ENCODE results near the gene TPRN.

The TPRN gene

GRCh38 chr9:137232510-137232909 is 32.0 kb upstream of the TPRN start:
- no peak overlapping the region for H3K4me3 ChIP-seq (ENCODE audit: low read length)
- H3K36me3 ChIP-seq (ENCODE audit: insufficient read depth, low read length), result no peaks in the 10 kb centered on the region
- peaks cover 10% of the 10 kb centered on the region for H3K4me1 ChIP-seq (ENCODE audit: insufficient read depth, low read length)
- no peaks in the 10 kb centered on the region for H3K9me3 ChIP-seq (ENCODE audit: low read length)
- peaks cover 3% of the 10 kb centered on the region for H3K27me3 ChIP-seq (ENCODE audit: insufficient read depth, low read length)
- no peak overlapping the region for H2AFZ ChIP-seq (ENCODE audit: low read depth, low read length)

GRCh38 chr9:137232101-137232500 is 31.6 kb upstream of the TPRN start:
- peaks cover 3% of the 10 kb centered on the region for H3K27me3 ChIP-seq (ENCODE audit: insufficient read depth, low read length)
- H3K9me3 ChIP-seq (ENCODE audit: low read length), result no peaks in the 10 kb centered on the region
- H2AFZ ChIP-seq (ENCODE audit: low read depth, low read length), result no peak overlapping the region
- H3K4me3 ChIP-seq (ENCODE audit: low read length), result no peak overlapping the region
- peaks cover 8% of the 10 kb centered on the region for H3K4me1 ChIP-seq (ENCODE audit: insufficient read depth, low read length)
- no peaks in the 10 kb centered on the region for H3K36me3 ChIP-seq (ENCODE audit: insufficient read depth, low read length)

- Histone ChIP-seq H3K36me3 (ENCODE audit: insufficient read depth, low read length) (no peaks in the 10 kb centered on the region), H3K27me3 (ENCODE audit: insufficient read depth, low read length) (peaks cover 3% of the 10 kb centered on the region), H3K9me3 (ENCODE audit: low read length) (no peaks in the 10 kb centered on the region), H3K4me1 (ENCODE audit: insufficient read depth, low read length) (peaks cover 2% of the 10 kb centered on the region), H3K4me3 (ENCODE audit: low read length) (no peak overlapping the region), H2AFZ (ENCODE audit: low read depth, low read length) (no peak overlapping the region)
These were observed 31.0 kb upstream of the TPRN start for GRCh38 chr9:137231372-137232039.

DNA sequence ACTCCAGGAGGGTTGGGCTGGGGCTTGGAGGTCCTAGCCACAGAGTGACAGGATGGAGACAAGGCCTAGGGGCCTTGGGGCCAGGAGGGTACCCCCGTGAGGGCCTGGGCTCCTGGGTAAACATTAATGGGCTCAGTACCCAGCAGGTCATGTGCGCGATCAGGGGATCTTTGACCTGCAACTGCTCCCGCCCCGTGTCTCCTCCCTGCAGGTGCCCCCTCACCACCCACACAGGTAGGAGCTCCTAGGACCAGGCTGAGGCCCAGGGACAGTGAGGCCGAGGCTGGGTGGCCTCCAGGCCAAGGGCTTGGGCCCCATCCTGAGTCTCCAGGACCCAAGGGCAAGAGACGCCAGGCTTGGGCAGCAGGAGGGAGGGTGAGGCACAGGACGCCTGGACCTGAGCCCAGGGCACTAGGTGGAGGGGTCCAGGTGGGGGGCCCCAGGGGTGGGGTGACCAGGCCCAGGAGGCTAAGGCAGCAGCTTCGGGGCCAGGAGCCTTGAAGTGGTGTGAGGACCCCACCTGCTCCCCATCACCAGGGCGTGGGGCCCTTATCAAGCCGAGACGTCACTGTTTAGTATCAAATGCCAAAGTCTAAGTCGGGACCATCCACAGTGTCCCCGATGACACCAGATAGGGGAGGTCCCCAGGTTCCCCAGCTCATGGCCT is 30.3 kb upstream of the TPRN start, which contains the start of gene SLC34A3:
Gene SLC34A3, plus strand, starts transcription at position 197 of the 667 bp plus-strand sequence. CDS start 802 bp downstream, outside the sequence.
- Histone ChIP-seq H3K36me3 (ENCODE audit: insufficient read depth, low read length) (no peaks in the 10 kb centered on the region), H3K4me3 (ENCODE audit: low read length) (no peak within 1 kb of the TSS), H3K27me3 (ENCODE audit: insufficient read depth, low read length) (peaks cover 3% of the 10 kb centered on the region), H2AFZ (ENCODE audit: low read depth, low read length) (no peak within 1 kb of the TSS), H3K4me1 (ENCODE audit: insufficient read depth, low read length) (peaks cover 6% of the 10 kb centered on the region), H3K9me3 (ENCODE audit: low read length) (no peaks in the 10 kb centered on the region)

GRCh38 chr9:137229903-137230704 is 29.6 kb upstream of the TPRN start:
- Histone ChIP-seq H3K27me3 (ENCODE audit: insufficient read depth, low read length) (peaks cover 3% of the 10 kb centered on the region), H3K4me3 (ENCODE audit: low read length) (no peak overlapping the region), H3K36me3 (ENCODE audit: insufficient read depth, low read length) (no peaks in the 10 kb centered on the region), H3K9me3 (ENCODE audit: low read length) (no peaks in the 10 kb centered on the region), H2AFZ (ENCODE audit: low read depth, low read length) (no peak overlapping the region), H3K4me1 (ENCODE audit: insufficient read depth, low read length) (peaks cover 6% of the 10 kb centered on the region)

GRCh38 chr9:137228968-137229896 is 28.7 kb upstream of the TPRN start:
- H3K27me3 ChIP-seq (ENCODE audit: insufficient read depth, low read length), result peaks cover 3% of the 10 kb centered on the region
- H3K4me3 ChIP-seq (ENCODE audit: low read length), result no peak overlapping the region
- H3K9me3 ChIP-seq (ENCODE audit: low read length), result no peaks in the 10 kb centered on the region
- no peaks in the 10 kb centered on the region for H3K36me3 ChIP-seq (ENCODE audit: insufficient read depth, low read length)
- H3K4me1 ChIP-seq (ENCODE audit: insufficient read depth, low read length), result peaks cover 5% of the 10 kb centered on the region
- no peak overlapping the region for H2AFZ ChIP-seq (ENCODE audit: low read depth, low read length)

- peaks cover 3% of the 10 kb centered on the region for H3K27me3 ChIP-seq (ENCODE audit: insufficient read depth, low read length)
- H3K4me1 ChIP-seq (ENCODE audit: insufficient read depth, low read length), result peaks cover 8% of the 10 kb centered on the region
- no peaks in the 10 kb centered on the region for H3K36me3 ChIP-seq (ENCODE audit: insufficient read depth, low read length)
- no peak overlapping the region for H2AFZ ChIP-seq (ENCODE audit: low read depth, low read length)
- no peak overlapping the region for H3K4me3 ChIP-seq (ENCODE audit: low read length)
- no peaks in the 10 kb centered on the region for H3K9me3 ChIP-seq (ENCODE audit: low read length)
These were observed 28.0 kb upstream of the TPRN start for GRCh38 chr9:137228506-137228967.

DNA sequence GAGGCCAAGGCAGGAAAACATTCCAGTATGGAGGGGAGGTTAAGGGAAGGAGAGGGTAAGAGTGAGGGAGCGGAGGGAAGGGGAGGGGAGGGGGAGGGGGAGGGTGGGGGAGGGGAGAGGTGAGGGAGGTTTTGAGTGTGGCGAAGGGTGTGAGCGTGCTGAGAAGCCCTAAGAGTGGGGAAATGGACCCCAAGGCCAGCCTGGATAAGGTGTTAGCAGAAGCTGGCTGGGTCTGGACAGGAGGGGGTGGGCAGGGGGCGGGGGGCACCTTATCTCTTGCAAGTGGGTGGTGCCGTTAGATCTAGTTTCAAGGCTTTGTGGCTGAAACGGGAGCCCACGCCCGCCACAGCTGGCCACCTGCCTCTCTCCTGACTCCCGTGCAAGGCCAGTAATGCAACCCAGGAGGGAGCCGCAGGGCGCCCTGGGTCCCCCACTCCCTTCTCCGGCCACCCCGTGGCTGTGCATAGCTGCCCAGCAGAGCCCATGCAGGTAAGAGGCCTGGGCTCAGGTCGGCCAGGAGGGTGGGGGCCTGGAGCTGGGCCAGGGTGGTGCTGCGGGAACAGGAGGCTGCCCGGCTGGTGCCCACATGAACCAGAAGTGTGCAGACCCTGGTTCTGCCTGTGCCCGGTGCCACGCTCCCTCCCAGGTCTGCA is 27.4 kb upstream of the TPRN start:
- Histone ChIP-seq H3K27me3 (ENCODE audit: insufficient read depth, low read length) (peaks cover 3% of the 10 kb centered on the region), H3K9me3 (ENCODE audit: low read length) (no peaks in the 10 kb centered on the region), H3K36me3 (ENCODE audit: insufficient read depth, low read length) (no peaks in the 10 kb centered on the region), H3K4me1 (ENCODE audit: insufficient read depth, low read length) (peaks cover 9% of the 10 kb centered on the region), H2AFZ (ENCODE audit: low read depth, low read length) (no peak overlapping the region), H3K4me3 (ENCODE audit: low read length) (no peak overlapping the region)

DNA sequence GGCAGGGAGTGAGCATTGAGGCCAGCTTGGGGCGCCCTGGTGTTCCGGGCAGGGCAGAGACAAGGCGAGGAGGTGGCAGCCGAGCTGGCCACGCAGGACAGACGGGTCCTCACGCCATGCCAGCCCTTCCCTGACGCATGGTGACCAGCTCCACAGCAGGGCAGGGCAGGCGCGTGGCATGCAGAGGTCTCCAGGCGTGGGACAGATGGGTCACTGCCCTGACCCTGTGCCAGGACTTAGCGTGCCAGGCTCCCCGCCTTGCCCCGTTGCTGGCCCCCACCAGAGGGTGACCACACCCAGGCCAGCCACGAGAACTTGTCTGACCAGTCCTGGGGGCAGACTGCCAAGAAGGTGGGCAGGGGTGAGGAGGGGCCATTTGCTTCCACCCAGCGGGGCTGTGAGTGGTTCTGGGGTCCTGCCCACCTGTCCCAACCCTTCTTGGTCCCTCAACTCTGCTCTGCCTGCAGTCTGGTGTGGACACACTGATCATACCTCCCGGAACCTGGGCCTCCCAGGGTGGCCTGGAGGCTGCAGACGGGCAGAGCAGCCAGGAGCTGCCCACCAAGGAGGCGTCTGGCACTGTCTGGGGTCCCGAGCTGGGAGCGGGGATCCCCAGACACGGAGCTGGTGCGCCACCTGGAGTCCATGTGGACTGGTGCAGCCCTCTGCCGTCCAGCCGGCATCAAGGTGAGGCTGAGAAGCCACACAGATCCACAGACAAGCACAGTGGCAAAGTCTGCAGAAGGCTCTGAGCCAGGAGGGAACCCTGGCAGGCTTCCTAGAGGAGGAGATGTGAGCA is 26.7 kb upstream of the TPRN start, which contains the start of gene RNF224:
Gene RNF224, plus strand, starts transcription at position 449 of the 799 bp plus-strand sequence. CDS start 834 bp downstream, outside the sequence.
- Histone ChIP-seq H3K9me3 (ENCODE audit: low read length) (no peaks in the 10 kb centered on the region), H3K4me3 (ENCODE audit: low read length) (no peak within 1 kb of the TSS), H3K36me3 (ENCODE audit: insufficient read depth, low read length) (no peaks in the 10 kb centered on the region), H3K4me1 (ENCODE audit: insufficient read depth, low read length) (peaks cover 15% of the 10 kb centered on the region), H3K27me3 (ENCODE audit: insufficient read depth, low read length) (peaks cover 3% of the 10 kb centered on the region), H2AFZ (ENCODE audit: low read depth, low read length) (no peak within 1 kb of the TSS)

- Histone ChIP-seq H3K27me3 (ENCODE audit: insufficient read depth, low read length) (peaks cover 3% of the 10 kb centered on the region), H3K4me3 (ENCODE audit: low read length) (no peak overlapping the region), H3K4me1 (ENCODE audit: insufficient read depth, low read length) (peaks cover 15% of the 10 kb centered on the region), H2AFZ (ENCODE audit: low read depth, low read length) (no peak overlapping the region), H3K9me3 (ENCODE audit: low read length) (no peaks in the 10 kb centered on the region), H3K36me3 (ENCODE audit: insufficient read depth, low read length) (no peaks in the 10 kb centered on the region)
These were observed 26.0 kb upstream of the TPRN start for GRCh38 chr9:137226338-137227053.
